Upper lobe of left lung (tissue), 4 donors: Measurements from ENCODE around the gene DNAJC12.

Experiments used
- CTCF ChIP-seq, 6 experiments: fragments of 450-650 bp in 4 of 6; fragments of 200-600 bp in 2 of 6; sonication (generic) in 2 of 6; IDR thresholded peaks; one replicate each; pipeline ENCODE4 v1.5.1; 2016 to 2019; ENCODE audit warnings: antibody characterized with exemption in 6 of 6
- EP300 ChIP-seq, 4 donors: sonication (generic); formaldehyde crosslinking; IDR thresholded peaks; one replicate each; pipeline ENCODE4 v1.5.1; 2017; ENCODE audit warnings: antibody characterized with exemption in 4 of 4, control low read depth in 2 of 4
- POLR2A ChIP-seq, 4 donors: fragments of 450-650 bp; IDR thresholded peaks; one replicate each; pipeline ENCODE4 v1.5.1; 2016 to 2017; ENCODE audit warnings: antibody characterized with exemption in 4 of 4, mild to moderate bottlenecking in 2 of 4
- POLR2AphosphoS5 ChIP-seq, 2 donors: sonication (generic); formaldehyde crosslinking; IDR thresholded peaks; one replicate each; pipeline ENCODE4 v1.5.1; 2017; ENCODE audit warnings: antibody characterized with exemption in 2 of 2

DNA sequence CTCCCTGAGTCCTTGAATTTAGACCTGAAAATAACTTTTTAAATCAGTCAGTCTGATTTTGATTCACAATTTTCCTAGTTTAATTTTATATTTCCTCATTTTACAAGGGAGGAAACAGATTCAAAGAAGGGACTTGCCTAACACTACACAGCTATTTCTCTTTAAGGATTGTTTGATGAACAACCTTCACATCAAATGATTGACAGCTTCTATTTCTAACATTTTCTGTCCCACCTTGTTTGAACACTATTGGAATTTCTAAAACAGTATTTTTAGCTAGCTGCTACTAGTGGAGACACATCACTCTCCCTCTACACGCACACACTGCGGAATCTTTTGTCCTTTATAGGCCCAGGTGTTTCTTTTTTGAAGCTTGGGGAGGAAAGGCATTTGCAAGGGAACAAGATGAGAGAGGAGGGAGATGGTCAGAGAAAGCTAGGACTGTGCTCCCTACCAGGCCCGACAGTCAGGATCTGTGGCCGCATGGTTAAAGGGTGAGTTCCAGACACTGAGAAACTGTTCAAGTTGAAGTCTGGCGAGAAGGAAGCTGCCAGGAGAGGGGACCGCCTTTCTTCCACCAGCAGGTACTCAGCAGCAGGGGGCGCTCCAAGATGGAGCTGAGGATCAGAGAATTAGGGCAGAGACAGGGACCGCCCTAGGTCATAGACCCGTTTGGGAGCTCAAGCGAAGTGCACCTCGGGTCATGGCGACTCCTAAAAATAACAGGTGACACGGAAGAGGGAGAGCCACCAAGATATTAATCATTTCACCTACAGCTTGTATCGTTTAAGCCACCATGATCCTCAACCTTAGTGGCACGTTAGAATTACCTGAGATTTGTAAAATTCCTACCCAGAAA, 49.7 kb downstream of the DNAJC12 start:
- TF ChIP-seq POLR2A (IDR thresholded peaks at IDR 0.05) (no peak), CTCF (IDR thresholded peaks at IDR 0.05) (peak in 5 of 6 experiments; percentile 33 to 48 (median 44)), EP300 (IDR thresholded peaks at IDR 0.05) (no peak), POLR2AphosphoS5 (IDR thresholded peaks at IDR 0.05) (no peak)
